Endothelial cell of umbilical vein (primary cell): Measurements from ENCODE around the gene PLPP1. TPM values are rescaled to one million over a fixed set of nuclear protein-coding genes. Genes with fewer than 3 reads are reported as not detected.

ENCODE experiments used
- BruUV-seq: library from RNA; stranded (reverse); fragments of 400-500 nt; replicated peaks from 2 replicates; lab custom pipeline; 2021; lab: Mats Ljungman, UMichigan
- CTCF ChIA-PET: fragments of 300-600, 350-600 bp; sonication (Branson Sonifier 250); formaldehyde crosslinking; loops from one replicate; lab custom pipeline; 2021; ENCODE audit warnings: antibody characterized with exemption, inconsistent platforms; lab: Charles Lee
- POLR2A ChIA-PET: fragments of 300-600, 350-600 bp; sonication (Branson Sonifier 250); formaldehyde crosslinking; loops from one replicate; lab custom pipeline; 2021; ENCODE audit warnings: antibody characterized with exemption, inconsistent platforms; lab: Charles Lee
- DNase-seq: peaks from one replicate; pipeline ENCODE4 v3.0.0-alpha.2; 2011; ENCODE audit warnings: low read depth, low spot score
- FAIRE-seq: peaks from 2 replicates; lab custom pipeline; 2011; peaks lifted over from hg19 to GRCh38; lab: Jason Lieb, UNC
- H2AFZ ChIP-seq: 2 replicates; pipeline ENCODE4 v1.6.0; 2012; ENCODE audit warnings: low read depth, low read length, control low read depth, inconsistent platforms
- H3K27ac ChIP-seq: 2 replicates; pipeline ENCODE4 v1.5.1; 2011; ENCODE audit warnings: low read depth, mild to moderate bottlenecking, control low read depth, low read length, moderate library complexity; ENCODE audit not compliant: insufficient read depth
- H3K27me3 ChIP-seq, 2 experiments: 2 replicates each; pipeline versions ENCODE4 v1.6.0 to v1.6.1; 2011; ENCODE audit warnings: low read length in 2 of 2, mixed read lengths in 1 of 2; ENCODE audit not compliant: control insufficient read depth in 2 of 2, insufficient read depth in 2 of 2
- H3K36me3 ChIP-seq, 2 experiments: 2 replicates in 1 of 2; 3 replicates in 1 of 2; pipeline ENCODE4 v1.5.1; 2011; ENCODE audit warnings: low read length in 2 of 2, mild to moderate bottlenecking in 1 of 2, moderate library complexity in 1 of 2; ENCODE audit not compliant: control insufficient read depth in 2 of 2, insufficient read depth in 2 of 2; ENCODE audit errors: extremely low read depth in 1 of 2
- H3K4me1 ChIP-seq: 3 replicates; pipeline ENCODE4 v1.5.1; 2011; ENCODE audit warnings: mild to moderate bottlenecking, low read length; ENCODE audit not compliant: control insufficient read depth, insufficient read depth; ENCODE audit errors: extremely low read depth
- H3K4me2 ChIP-seq: 2 replicates; pipeline ENCODE4 v1.6.1; 2011; ENCODE audit warnings: low read length, control low read depth, mixed read lengths; ENCODE audit not compliant: insufficient read depth
- H3K4me3 ChIP-seq, 3 experiments: fragments of 200-600 bp in 1 of 3; sonication (generic), shearing (Covaris generic) in 1 of 3; replicated peaks in 1 of 3; 2 replicates each; pipeline ENCODE4 v1.5.1; 2011 to 2016; ENCODE audit warnings: control low read depth in 3 of 3, low read length in 3 of 3, mild to moderate bottlenecking in 2 of 3, inconsistent platforms in 1 of 3, low read depth in 1 of 3, moderate library complexity in 1 of 3; ENCODE audit not compliant: insufficient read depth in 1 of 3
- H3K79me2 ChIP-seq: 2 replicates; pipeline ENCODE4 v1.6.0; 2012; ENCODE audit warnings: low read length, inconsistent platforms; ENCODE audit not compliant: control insufficient read depth, insufficient read depth
- H3K9ac ChIP-seq: replicated peaks from 2 replicates; pipeline ENCODE3; 2011; ENCODE audit warnings: low read length, control low read depth; ENCODE audit not compliant: insufficient read depth; ENCODE audit errors: extremely low read depth
- H3K9me1 ChIP-seq: replicated peaks from 3 replicates; pipeline ENCODE4 v1.6.0; 2011; ENCODE audit warnings: mild to moderate bottlenecking, low read length; ENCODE audit not compliant: control insufficient read depth, insufficient read depth; ENCODE audit errors: extremely low read depth
- H3K9me3 ChIP-seq: replicated peaks from 2 replicates; pipeline ENCODE4 v1.5.1; 2012; ENCODE audit warnings: low read length, inconsistent platforms; ENCODE audit not compliant: control insufficient read depth, insufficient read depth
- H4K20me1 ChIP-seq: replicated peaks from 2 replicates; pipeline ENCODE3; 2011; ENCODE audit warnings: mild to moderate bottlenecking, low read length; ENCODE audit not compliant: control insufficient read depth, insufficient read depth; ENCODE audit errors: extremely low read depth
- CTCF ChIP-seq, 2 donors: IDR thresholded peaks; 1 replicate in 1 of 2; 2 replicates in 1 of 2; pipeline ENCODE4 v1.5.1; 2011; ENCODE audit warnings: low read length in 2 of 2, mild to moderate bottlenecking in 2 of 2, moderate library complexity in 2 of 2, control low read depth in 1 of 2, inconsistent platforms in 1 of 2, low read depth in 1 of 2; ENCODE audit not compliant: insufficient read depth in 1 of 2; ENCODE audit errors: extremely low read depth in 1 of 2
- EZH2 ChIP-seq: IDR thresholded peaks from 2 replicates; pipeline ENCODE4 v1.6.1; 2012; ENCODE audit warnings: borderline replicate concordance, low read depth, mild to moderate bottlenecking, moderate library complexity, low read length, inconsistent platforms; ENCODE audit not compliant: severe bottlenecking
- FOS ChIP-seq: IDR thresholded peaks from 2 replicates; pipeline ENCODE4 v1.6.1; 2011; ENCODE audit warnings: mild to moderate bottlenecking, low read length, moderate library complexity, borderline replicate concordance; ENCODE audit not compliant: insufficient read depth
- GATA2 ChIP-seq: IDR thresholded peaks from 2 replicates; pipeline ENCODE4 v1.7.0; 2011; ENCODE audit warnings: low read depth, mild to moderate bottlenecking, moderate library complexity, mixed read lengths, low read length; ENCODE audit not compliant: insufficient read length, insufficient read depth
- JUN ChIP-seq: IDR thresholded peaks from 2 replicates; pipeline ENCODE4 v1.6.1; 2011; ENCODE audit warnings: borderline replicate concordance, low read depth; ENCODE audit not compliant: insufficient read length, insufficient read depth
- MAX ChIP-seq: IDR thresholded peaks from 2 replicates; pipeline ENCODE4 v1.6.1; 2011; ENCODE audit not compliant: insufficient read depth, insufficient read length
- MYC ChIP-seq: IDR thresholded peaks from one replicate; pipeline ENCODE4 v1.6.1; 2011; ENCODE audit warnings: mild to moderate bottlenecking, low read depth, low read length
- POLR2A ChIP-seq: IDR thresholded peaks from 2 replicates; pipeline ENCODE4 v1.6.1; 2012; ENCODE audit warnings: low read depth, mild to moderate bottlenecking, control low read depth, low read length
- POLR2AphosphoS5 ChIP-seq: IDR thresholded peaks from 2 replicates; pipeline ENCODE4 v1.6.1; 2012; ENCODE audit warnings: low read depth, mild to moderate bottlenecking, control low read depth, low read length, moderate library complexity; ENCODE audit not compliant: insufficient read depth
- dilution Hi-C: fragments of 300-500 bp; cut with MboI; formaldehyde crosslinking; loops from one replicate; pipeline ENCODE4 v1.15.0; 2019; ENCODE audit warnings: low sequenced_read_pairs; ENCODE audit not compliant: extremely low pct_ligation_motif_present
- intact Hi-C: fragments of 100-400 bp; cut with micrococcal nuclease; formaldehyde crosslinking; loops from one replicate; pipeline ENCODE4 v1.10.0; 2022
- polyA plus RNA-seq, 4 experiments: library from polyadenylated mRNA; depleted of rRNA in 3 of 4; stranded (reverse) in 3 of 4; unstranded in 1 of 4; fragments of >200 nt; gene quantifications; 2 replicates each; pipeline versions ENCODE4 v1.2.1 to v1.2.3, GENCODE V29; 2011 to 2012; ENCODE audit warnings: missing spikeins in 1 of 4
- total RNA-seq: library from RNA; stranded (reverse); gene quantifications from 2 replicates; pipeline ENCODE4 v1.2.3, GENCODE V29; 2021

The PLPP1 gene
- total and polyA plus RNA-seq, 2 donors (not counting 3 experiments of a cell fraction or from before 2014, with no cell fraction given) = 14.3 to 25.9 TPM

DNA sequence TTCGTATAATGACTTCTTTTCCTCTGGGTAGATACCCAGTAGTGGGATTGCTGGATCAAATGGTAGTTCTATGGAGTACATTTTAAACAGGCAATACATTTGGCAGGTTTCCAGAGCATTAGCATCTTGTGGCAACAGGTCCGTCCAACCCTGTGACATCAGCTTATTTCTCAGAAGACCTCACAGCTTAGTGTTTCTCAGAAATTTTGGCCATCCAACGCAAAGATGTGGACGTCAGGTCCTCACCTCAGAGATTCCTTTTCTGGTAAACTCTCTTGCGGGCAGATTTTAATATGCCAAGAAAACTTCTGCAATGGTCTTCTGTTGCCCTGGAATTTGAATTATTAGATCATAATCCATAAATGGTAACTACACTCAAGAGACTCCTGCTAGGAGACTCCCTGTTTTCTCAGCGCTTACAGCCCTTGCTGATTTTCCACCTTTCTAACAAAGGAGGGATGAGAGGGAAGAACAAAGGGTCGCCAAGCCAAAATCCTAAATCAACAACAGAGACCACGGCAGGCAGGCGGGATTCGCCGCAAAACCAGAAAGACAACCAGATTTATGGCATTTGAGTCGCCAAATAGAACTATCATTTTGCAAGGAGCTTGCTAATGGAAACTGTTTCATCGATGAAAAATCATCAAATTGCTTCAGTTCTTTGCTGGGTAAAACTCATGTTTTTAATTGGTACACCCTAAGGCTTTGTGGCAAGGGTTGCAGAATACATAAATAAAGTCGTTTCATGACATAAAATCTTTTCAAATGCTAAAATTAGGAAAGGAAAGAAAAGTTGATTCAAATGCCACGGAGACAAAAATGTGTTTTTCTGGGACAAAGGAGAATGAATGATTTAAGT, 34.1 kb upstream of the PLPP1 start:
- H3K9me3 ChIP-seq = no peaks in the 10 kb centered on the region
- H3K9me1 ChIP-seq = no peaks in the 10 kb centered on the region
- ChIA-PET POLR2A (no interaction called here), CTCF (no interaction called here)
- H3K27me3 ChIP-seq = no peaks in the 10 kb centered on the region
- no peak overlapping the region for H3K9ac ChIP-seq
- no peak overlapping the region for H3K4me2 ChIP-seq
- no peak for TF ChIP-seq POLR2A
- no peak for TF ChIP-seq EZH2
- no peak for TF ChIP-seq CTCF (IDR thresholded peaks at IDR 0.05; ENCODE audit: extremely low read depth in 1 of 2, insufficient read depth in 1 of 2, low read depth in 1 of 2, low read length in 2 of 2)
- no peak for TF ChIP-seq GATA2
- no peak for TF ChIP-seq MYC
- TF ChIP-seq JUN = no peak
- TF ChIP-seq POLR2AphosphoS5 = no peak
- no peak for TF ChIP-seq FOS
- TF ChIP-seq MAX = no peak
- intact Hi-C loops (no loop called here), dilution Hi-C loops (no loop called here)
- H3K4me3 ChIP-seq = no peak overlapping the region
- no peaks in the 10 kb centered on the region for H3K36me3 ChIP-seq
- FAIRE-seq (no peak), DNase-seq (no peak)
- BruUV-seq = no TSS peak
- no peak overlapping the region for H2AFZ ChIP-seq
- H3K27ac ChIP-seq = no peak overlapping the region
- H3K4me1 ChIP-seq = no peaks in the 10 kb centered on the region
- no peaks in the 10 kb centered on the region for H4K20me1 ChIP-seq
- no peaks in the 10 kb centered on the region for H3K79me2 ChIP-seq
